NK-92 (cell line): ENCODE results near the gene LRCH1.

ENCODE experiments used
- DNase-seq: peaks from one replicate; lab custom pipeline; 2025; ENCODE audit not compliant: unreplicated experiment; lab: John Stamatoyannopoulos, UW

LRCH1 gene

GRCh38 chr13:46795321-46795720 lies 242.4 kb downstream of the LRCH1 start:
- DNase-seq: no peak

GRCh38 chr13:46796129-46796514 lies 243.2 kb downstream of the LRCH1 start:
- no peak for DNase-seq

- peak; percentile 31 for DNase-seq
These were observed 243.8 kb downstream of the LRCH1 start, which contains the start of gene ESD for GRCh38 chr13:46796515-46797474. TSS of gene ESD (minus strand) at chr13:46797161. CDS start at chr13:46791413, 5,748 bp downstream.

GRCh38 chr13:46797501-46798237 lies 244.7 kb downstream of the LRCH1 start:
- no peak for DNase-seq

GRCh38 chr13:46799139-46799538 lies 246.2 kb downstream of the LRCH1 start:
- no peak for DNase-seq

GRCh38 chr13:46801858-46802257 lies 248.9 kb downstream of the LRCH1 start:
- no peak for DNase-seq
